HG03135 (cell line): Measurements from ENCODE around the gene PTGFRN.
"Not testable (repeated sequence)": the region's sequence is repeated elsewhere in the genome, so short reads cannot be mapped to it uniquely, and the experiment has no call there.

Source experiments
- ATAC-seq: cut with Tn5 transposase; IDR thresholded peaks from one replicate; pipeline ENCODE4 v1.9.1; 2021; ENCODE audit warnings: mild to moderate bottlenecking, moderate library complexity; ENCODE audit not compliant: unreplicated experiment

PTGFRN gene

DNA sequence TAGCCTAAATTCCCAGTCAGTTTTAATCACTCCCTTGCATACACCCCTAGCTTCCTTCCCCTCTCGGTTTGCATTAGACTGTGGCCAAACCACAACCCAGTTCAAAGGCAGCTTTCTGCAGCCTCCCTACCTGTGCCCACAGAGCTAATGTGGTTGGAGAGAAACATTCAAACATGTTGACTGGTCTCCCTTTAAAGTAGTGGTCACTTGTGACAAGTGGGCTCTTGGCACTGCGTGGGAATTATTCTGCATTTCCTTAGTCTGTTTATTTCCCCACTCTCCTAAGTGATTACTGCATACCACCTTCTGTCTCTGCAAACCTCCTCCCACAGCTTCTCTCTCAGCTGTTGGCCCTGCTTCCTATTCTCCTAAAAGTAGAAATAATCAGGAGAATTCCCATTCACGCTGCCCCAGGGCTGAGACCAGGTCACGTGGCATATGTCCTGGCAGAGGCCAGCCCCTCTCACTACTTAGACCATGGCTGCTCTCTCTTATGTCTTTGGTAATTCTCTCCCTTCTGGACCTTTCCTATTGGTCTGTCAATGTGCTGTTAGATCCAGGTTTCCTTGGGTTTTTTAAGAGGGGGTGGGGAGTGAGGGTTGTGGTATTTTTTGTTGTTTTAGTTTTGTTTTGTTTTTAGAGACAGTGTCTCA, 53.4 kb downstream of the PTGFRN start:
- no peak for ATAC-seq

DNA sequence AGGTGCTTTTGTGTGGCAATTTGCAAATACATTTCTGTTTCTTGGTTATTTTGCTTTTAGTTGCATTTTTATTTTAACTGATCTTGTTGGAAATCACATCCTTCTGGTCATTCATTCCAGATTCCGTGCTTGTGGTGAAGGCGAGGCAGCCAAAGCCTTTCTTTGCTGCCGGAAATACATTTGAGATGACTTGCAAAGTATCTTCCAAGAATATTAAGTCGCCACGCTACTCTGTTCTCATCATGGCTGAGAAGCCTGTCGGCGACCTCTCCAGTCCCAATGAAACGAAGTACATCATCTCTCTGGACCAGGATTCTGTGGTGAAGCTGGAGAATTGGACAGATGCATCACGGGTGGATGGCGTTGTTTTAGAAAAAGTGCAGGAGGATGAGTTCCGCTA, 57.1 kb downstream of the PTGFRN start:
- ATAC-seq, result no peak

DNA sequence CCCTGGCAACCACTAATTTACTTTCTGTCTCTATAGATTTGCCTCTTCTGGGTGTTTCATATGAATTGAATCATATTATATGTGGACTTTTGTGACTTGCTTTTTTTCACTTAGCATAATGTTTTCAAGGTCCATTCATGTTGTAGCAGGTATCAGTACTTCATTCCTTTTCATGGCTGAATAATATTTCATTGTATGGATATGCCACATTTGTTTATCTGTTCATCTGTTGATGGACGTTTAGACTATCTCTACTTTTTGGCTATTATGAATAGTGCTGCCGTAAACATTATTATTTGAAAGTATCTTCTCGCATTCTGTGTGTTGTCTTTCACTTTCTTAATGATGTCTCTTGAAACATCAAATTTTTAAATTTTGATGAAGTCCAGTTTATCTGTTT, 59.0 kb downstream of the PTGFRN start:
- ATAC-seq, result no peak

DNA sequence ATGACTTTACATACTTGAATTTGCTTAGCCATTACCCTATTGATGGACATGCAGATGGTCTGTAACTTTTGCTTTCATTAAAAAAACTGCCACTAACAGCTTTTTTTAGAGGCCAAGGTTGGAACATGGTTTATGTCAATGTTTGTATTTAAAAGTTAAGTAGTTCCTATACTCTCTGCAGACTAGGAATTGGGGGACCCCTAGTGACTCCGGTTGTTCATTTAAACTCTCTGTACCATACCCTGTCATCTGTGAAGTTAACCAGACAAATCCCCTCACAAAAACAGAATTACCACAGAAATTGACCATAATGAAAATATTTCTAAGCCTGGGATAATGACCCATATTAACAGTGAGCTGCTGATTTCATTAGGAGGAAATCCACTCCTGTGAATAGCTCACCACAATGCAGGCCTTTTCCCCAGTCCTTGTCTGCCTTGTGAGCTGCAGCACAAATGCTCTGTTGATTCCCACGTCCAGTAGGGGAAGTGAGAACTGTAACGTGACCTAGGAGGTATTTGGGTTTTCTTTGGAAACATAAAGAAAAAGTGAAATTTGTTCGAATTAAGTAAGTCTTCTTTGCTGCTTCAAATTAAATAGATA, 61.6 kb downstream of the PTGFRN start:
- no peak for ATAC-seq

DNA sequence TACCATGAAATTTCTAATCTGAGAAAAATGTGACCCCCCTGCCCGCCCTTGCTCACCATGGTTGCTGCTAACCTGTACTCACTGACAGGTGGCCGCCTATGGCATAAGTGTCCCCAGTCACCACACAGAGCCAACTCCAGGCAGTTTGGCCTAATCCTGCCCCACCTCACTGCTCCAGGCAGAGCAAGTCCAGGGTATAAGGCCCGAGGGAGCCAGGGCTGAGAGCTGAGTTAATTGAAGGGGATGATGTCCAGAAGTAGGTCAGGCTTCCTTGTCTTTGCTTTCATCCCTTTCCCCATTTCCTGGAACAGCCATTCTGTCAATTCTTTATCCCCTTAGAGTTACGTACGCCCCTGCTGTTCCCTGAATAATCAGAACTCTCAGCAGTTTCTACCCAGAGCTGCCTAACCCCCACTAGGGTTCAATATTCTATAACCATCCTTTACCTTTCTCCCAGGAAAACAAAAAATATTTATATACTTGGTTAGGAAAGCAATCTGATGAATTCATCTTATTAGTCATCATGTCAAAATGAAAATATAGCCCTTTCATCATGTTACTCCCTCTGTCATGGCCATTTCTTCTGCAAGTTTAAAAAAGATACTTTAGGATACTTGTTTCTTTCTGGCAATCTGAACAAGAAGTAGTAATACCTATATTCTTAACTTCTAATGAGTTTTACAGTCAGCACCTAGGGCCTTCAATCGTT, 62.4 kb downstream of the PTGFRN start:
- ATAC-seq, result no peak

DNA sequence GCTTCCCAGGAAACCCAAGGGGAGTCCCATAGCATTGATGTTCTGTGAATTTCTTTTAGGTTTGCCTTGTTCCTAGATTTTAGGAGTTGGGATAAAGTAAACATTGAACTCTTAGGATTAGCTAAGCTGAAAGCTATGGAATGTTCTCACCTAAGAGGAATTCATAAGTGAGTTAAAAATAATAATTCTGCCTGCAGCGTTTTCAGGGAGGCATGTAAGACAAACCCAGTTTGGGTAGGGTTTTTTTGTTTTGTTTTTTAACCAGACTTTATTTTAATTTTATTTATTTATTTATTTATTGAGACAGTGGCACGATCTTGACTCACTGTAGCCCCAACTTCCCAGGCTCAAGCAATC, 62.9 kb downstream of the PTGFRN start:
- no peak for ATAC-seq

DNA sequence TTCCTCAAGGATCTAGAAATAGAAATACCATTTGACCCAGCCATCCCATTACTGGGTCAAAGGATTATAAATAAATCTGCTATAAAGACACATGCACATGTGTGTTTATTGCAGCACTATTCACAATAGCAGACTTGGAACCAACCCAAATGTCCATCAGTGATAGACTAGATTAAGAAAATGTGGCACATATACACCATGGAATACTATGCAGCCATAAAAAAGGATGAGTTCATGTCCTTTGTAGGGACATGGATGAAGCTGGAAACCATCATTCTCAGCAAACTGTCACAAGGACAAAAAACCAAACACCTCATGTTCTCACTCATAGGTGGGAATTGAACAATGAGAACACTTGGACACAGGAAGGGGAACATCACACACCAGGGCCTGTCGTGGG, 70.6 kb downstream of the PTGFRN start:
- not testable (repeated sequence) for ATAC-seq

DNA sequence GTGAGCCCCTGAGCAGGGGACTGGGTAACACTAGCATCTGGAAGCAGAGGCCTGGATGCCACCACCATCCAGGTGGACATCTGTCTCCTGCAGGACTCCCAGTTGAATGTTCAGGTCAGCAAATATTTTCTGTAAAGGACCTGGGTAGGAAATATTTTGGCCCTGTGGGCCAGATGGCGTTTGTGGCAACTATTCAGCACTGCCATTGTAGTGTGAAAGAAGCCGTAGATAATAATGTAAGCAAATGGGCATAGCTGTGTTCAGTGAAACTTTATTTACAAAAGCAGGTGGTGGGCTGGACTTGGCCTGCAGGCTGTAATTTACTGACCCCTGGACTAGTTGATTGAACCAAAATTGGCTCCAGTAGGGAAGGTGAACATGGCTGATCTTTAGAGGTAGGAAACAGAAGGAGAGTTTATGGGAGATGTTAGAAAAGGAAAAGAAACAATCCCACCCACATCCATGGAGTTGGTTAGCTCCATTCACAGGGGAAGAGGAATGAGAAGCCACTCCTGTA, 71.9 kb downstream of the PTGFRN start:
- ATAC-seq, result no peak

DNA sequence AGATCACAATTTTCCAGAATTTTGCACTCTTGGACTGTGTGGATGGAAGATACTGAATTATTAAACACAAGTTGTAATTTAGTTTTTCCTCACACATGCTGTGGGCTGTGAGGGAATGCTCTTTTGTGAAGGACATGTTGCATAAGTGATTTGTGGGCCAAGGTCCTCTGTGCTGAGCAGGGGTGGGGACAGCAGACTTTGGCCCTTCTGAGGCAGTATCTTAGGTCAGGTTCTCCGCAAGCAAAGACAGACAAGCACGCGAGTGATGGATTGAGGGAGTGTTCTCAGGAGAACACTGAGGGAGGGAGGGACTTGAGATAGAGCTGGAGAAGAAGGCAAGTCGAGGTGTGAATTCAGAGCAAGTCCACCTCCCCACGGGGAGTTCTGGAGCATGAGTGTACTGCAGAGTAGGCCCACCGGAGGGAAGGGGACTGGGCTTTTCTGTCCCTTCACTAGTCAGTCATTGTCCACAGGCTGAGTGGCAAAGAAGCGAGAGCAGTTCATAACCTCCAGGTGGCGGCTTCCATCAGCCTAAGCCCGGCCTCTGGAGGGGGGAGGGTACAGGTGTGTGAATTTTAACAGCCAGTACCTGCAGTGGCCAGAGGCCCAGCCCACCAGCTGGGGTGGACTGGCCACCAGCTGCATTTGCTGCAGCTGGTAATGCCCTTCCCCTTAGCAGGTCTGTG, 72.7 kb downstream of the PTGFRN start:
- ATAC-seq, result no peak

DNA sequence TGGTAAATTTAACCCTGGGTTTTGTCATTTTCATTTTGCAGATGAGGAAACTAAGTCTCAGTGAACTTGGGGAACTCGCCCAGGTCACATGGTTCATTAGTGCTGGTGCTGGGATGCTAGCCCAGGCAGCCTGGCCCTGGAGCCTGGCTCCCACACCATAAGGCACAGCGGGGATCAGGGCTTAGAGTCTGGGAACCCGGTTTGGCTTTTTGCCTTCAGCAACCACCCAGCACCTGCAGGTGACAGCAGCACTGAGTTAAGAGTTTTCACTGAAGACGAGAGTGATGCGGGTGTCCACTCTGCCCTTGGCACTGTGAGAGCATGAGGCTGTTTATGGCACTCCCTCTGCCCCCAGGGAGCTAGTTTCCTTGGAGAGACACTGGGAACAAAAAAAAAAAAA, 73.4 kb downstream of the PTGFRN start:
- no peak for ATAC-seq

DNA sequence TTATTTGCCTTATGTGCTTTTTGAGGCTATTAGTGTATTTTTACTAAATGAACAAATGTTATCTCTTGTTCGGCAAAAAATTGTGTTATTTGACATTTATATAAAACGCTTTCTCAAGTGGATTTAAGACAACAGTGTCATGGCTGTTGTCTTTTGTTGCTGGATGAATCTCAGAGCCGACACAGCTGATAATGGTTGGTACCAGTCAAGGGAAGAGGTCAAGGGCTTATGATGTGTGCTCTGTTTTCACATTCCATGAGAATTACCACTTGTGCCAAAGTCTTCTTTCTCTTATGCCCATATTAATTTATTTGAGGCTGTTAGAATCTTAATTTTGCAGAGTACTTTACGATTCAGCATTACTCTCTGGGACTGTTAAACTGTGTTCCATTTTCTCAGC, 74.0 kb downstream of the PTGFRN start:
- ATAC-seq, result no peak

DNA sequence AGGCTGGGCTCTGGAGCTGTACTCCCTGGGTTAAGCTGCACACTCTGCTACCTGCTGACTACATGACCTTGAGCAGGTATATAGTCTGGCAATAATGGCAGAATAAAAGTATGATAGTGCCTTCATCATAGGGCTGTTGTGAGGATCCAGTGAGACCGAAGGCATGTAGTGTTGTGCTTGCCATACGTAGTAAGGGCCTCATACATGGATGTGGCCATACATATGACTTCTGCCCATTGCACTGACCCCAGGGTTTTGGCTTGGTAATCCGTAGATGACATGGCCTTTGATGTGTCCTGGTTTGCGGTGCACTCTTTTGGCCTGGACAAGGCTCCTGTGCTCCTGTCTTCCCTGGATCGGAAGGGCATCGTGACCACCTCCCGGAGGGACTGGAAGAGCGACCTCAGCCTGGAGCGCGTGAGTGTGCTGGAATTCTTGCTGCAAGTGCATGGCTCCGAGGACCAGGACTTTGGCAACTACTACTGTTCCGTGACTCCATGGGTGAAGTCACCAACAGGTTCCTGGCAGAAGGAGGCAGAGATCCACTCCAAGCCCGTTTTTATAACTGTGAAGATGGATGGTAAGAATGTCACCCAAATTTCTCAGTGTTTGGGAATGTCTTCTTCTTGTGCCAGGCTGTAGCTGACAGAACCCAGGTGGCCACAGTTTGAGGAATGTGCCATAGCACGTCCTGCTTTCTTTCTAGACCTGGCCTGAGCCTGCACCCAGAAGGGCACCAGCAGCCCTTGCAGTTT, 74.9 kb downstream of the PTGFRN start:
- ATAC-seq, result no peak

DNA sequence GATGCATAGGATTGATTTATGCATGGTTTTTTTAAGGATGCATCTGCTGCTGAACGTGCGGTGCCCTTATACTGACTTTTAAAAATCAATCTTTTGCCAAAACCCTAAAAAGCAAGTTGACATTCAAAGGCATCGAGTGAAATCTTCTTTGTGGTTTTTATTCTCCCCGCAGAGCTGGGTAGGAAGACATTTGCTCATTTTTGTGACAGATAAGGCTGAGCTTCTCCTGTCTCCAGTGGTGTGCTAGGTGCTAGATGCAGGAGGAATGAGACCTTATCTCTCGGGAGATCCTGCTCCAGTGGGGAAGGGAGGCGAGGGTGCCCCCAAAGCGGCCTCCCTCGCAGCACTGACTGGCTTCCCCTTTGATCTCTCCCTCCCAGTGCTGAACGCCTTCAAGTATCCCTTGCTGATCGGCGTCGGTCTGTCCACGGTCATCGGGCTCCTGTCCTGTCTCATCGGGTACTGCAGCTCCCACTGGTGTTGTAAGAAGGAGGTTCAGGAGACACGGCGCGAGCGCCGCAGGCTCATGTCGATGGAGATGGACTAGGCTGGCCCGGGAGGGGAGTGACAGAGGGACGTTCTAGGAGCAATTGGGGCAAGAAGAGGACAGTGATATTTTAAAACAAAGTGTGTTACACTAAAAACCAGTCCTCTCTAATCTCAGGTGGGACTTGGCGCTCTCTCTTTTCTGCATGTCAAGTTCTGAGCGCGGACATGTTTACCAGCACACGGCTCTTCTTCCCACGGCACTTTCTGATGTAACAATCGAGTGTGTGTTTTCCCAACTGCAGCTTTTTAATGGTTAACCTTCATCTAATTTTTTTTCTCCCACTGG, 76.9 kb downstream of the PTGFRN start:
- no peak for ATAC-seq

DNA sequence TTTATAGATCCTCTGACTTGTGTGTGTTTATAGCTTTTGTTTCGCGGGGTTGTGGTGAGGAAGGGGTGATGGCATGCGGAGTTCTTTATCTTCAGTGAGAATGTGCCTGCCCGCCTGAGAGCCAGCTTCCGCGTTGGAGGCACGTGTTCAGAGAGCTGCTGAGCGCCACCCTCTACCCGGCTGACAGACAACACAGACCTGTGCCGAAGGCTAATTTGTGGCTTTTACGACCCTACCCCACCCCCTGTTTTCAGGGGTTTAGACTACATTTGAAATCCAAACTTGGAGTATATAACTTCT, 77.5 kb downstream of the PTGFRN start:
- ATAC-seq, result no peak

DNA sequence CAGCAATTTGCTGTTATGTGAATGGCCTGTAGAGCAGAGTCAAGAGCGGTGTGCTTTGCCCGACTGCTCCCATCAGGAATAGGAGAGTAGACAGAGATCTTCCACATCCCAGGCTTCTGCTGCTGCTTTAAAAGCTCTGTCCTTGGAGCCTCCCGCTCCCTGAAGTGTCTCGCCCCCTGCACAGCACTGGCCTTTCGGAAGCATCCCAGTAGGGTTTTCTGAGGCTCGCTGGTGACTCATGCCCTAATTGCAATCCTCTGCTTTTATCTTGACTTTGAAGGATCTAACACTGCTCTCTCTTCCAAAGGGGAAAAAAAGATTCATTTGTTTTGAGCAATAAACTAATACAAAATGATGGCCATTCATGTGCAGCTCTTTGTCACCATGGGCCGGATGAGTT, 78.5 kb downstream of the PTGFRN start:
- ATAC-seq, result no peak

DNA sequence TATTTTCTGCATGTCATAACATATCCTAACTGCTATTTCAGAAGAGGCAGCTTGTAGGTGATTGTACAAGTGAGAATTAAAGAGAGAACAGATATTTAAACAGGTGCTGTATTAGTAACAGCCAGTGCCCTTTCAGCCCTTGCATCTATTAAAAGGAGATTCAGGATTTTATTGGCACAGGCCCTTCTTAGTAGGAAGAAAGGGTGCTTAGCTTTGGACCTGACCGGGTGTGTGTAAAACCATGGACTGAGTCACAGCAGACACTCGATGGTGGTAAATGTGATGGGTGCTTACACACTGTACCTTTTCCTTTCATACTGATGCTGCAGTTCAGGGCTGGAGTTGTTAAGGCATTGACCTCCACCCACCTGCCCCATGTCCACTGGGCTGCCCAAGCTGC, 79.2 kb downstream of the PTGFRN start:
- no peak for ATAC-seq

DNA sequence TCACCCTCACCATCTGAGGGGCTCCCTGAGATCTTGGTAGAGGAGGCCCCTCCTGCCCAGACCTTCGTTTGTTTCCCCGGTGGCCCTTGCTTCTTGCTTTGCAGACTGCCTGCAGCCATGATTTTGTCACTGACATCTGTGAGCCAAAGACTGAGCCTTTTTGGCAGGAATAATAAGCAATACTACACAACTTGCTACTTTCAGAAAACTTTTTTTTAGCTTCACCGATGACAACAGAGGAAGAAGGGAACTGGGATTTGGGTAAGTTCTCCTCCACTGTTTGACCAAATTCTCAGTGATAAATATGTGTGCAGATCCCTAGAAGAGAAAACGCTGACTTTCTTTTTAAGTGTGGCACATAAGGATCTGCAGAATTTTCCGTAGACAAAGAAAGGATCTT, 80.1 kb downstream of the PTGFRN start:
- no peak for ATAC-seq

DNA sequence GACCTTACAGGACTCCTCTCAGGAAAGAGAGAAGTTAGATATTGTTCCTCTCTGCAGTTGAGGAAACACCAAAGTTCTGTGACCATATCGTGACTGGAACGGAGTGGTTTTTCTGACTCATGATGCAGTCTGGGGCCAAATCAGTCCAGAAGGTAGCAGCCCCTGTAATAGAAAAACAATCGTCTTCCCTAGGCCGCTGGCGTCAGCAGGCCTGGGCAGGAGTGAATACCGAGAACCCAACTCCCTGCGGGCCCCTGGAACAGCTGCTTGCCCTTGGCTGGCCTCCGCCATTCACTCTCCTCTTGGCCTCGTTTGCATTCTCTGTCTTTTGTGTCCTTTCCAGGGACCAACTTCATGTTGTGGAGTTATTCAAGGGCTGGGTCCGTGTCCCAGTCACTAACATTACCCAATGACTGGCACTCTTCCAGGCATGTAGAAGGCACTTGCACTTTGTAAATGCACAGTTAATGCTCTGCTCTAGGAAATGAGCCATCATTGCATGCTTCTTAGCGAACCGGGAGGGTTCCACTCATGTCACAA, 81.0 kb downstream of the PTGFRN start:
- no peak for ATAC-seq

DNA sequence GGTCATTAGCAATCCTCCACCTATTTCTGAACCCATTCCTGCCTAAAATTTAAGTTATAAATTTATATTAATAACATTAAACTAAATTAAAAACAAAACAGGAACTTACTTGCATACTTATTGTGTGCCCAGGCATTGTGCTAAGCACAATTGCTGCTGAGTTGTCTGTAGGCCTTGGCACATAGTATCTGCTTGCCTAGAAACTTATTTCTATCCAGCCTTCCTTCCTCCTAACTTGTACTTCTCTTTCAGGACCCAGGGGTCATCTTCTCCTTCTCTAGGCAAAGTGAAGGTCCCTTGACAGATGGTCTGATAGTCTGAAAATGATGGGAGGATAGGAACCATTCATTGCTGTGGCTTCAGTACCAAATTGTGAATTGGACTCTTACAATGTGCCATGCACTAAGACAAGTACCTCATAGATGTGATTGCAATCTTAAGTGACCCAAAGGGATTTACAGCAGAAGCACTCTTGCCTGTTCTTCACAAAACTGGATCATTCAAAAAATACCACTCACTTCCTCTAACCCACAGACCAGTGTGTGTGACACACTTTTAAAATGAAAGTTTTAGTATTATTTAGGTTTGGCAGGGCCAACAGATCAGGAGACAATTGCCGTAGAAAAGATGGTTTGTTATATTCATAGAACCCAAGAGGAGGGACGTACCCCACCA, 81.6 kb downstream of the PTGFRN start:
- no peak for ATAC-seq

DNA sequence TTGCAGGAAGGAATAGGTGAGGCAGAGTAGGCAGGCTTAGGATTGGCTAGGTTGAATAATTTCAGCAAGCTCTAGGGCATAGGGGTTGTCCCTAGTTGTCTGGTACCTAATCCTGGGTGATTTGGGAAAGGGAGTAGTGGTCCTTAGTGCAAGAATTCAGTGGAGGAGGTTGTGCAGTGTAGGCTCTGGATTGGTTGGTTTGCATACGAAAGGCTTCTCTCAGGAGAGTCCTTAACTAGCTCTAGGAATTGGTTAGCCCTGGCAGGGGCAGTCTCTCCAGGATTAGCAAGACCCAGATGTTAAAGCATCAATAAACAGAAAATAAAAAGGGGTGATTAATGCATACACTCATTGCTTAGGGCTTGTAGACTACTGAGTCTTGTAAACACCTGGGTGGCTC, 82.2 kb downstream of the PTGFRN start:
- no peak for ATAC-seq
